Suppressor macrophage (primary cell): Measurements from ENCODE around the gene PCNX1.
"Not testable (repeated sequence)": the region's sequence is repeated elsewhere in the genome, so short reads cannot be mapped to it uniquely, and the experiment has no call there.

Experiments
- DNase-seq, 4 experiments: peaks; one replicate each; pipeline ENCODE4 v3.0.0-alpha.2; 2020 to 2022

Gene PCNX1

GRCh38 chr14:70971560-70971959, 64.3 kb downstream of the PCNX1 start:
- DNase-seq, result no peak

- peak; percentile 88 to 95 (median 91) for DNase-seq
Observed at GRCh38 chr14:70972107-70972976, 65.1 kb downstream of the PCNX1 start.

- DNase-seq, result no peak
Observed at GRCh38 chr14:70976591-70976990, 69.3 kb downstream of the PCNX1 start.

GRCh38 chr14:70981000-70981952, 74.0 kb downstream of the PCNX1 start:
- peak; percentile 3 to 56 (median 28) for DNase-seq

GRCh38 chr14:70982200-70982599, 74.9 kb downstream of the PCNX1 start:
- DNase-seq, result peak in 3 of 4 experiments; percentile 11 to 23 (median 21)

- DNase-seq, result no peak
Observed at GRCh38 chr14:70987041-70987440, 79.8 kb downstream of the PCNX1 start.

GRCh38 chr14:70988452-70988851, 81.2 kb downstream of the PCNX1 start:
- no peak for DNase-seq

GRCh38 chr14:70993931-70994330, 86.7 kb downstream of the PCNX1 start:
- no peak for DNase-seq

GRCh38 chr14:70995211-70995610, 88.0 kb downstream of the PCNX1 start:
- DNase-seq, result no peak

- peak; percentile 5 to 43 (median 24) for DNase-seq
Observed at GRCh38 chr14:70995671-70996070, 88.4 kb downstream of the PCNX1 start.

GRCh38 chr14:70999117-70999516, 91.9 kb downstream of the PCNX1 start:
- peak in 2 of 4 experiments; percentile 4 to 16 for DNase-seq

GRCh38 chr14:71000091-71000490, 92.8 kb downstream of the PCNX1 start:
- DNase-seq, result no peak

- no peak for DNase-seq
Observed at GRCh38 chr14:71001742-71002141, 94.5 kb downstream of the PCNX1 start.

- DNase-seq, result no peak
Observed at GRCh38 chr14:71003156-71003555, 95.9 kb downstream of the PCNX1 start.

GRCh38 chr14:71004481-71004880, 97.2 kb downstream of the PCNX1 start:
- no peak for DNase-seq

GRCh38 chr14:71005076-71005475, 97.8 kb downstream of the PCNX1 start:
- DNase-seq, result no peak

GRCh38 chr14:71006200-71006563, 98.9 kb downstream of the PCNX1 start:
- no peak for DNase-seq

GRCh38 chr14:71011479-71011878, 104.2 kb downstream of the PCNX1 start:
- DNase-seq, result no peak

- DNase-seq, result no peak
Observed at GRCh38 chr14:71012888-71013287, 105.6 kb downstream of the PCNX1 start.

GRCh38 chr14:71013551-71014192, 106.4 kb downstream of the PCNX1 start:
- DNase-seq, result no peak

GRCh38 chr14:71019917-71020316, 112.7 kb downstream of the PCNX1 start:
- not testable (repeated sequence) for DNase-seq

- DNase-seq, result no peak
Observed at GRCh38 chr14:71021347-71022011, 114.2 kb downstream of the PCNX1 start.
